HG03439 (cell line): ENCODE results near the gene BPIFB4.
"Not testable (repeated sequence)": the region's sequence is repeated elsewhere in the genome, so short reads cannot be mapped to it uniquely, and the experiment has no call there.

Experiments used
- ATAC-seq: cut with Tn5 transposase; IDR thresholded peaks from one replicate; pipeline ENCODE4 v1.9.1; 2021; ENCODE audit warnings: mild to moderate bottlenecking, moderate library complexity; ENCODE audit not compliant: unreplicated experiment

The BPIFB4 gene

GRCh38 chr20:33083544-33084340 lies 4.3 kb downstream of the BPIFB4 start:
- no peak for ATAC-seq

GRCh38 chr20:33084722-33085121 lies 5.3 kb downstream of the BPIFB4 start:
- no peak for ATAC-seq

GRCh38 chr20:33086052-33086722 lies 6.7 kb downstream of the BPIFB4 start:
- no peak for ATAC-seq

GRCh38 chr20:33091147-33091546 lies 11.7 kb downstream of the BPIFB4 start:
- no peak for ATAC-seq

GRCh38 chr20:33091693-33092092 lies 12.2 kb downstream of the BPIFB4 start:
- ATAC-seq: no peak

GRCh38 chr20:33092361-33092760 lies 12.9 kb downstream of the BPIFB4 start:
- ATAC-seq: no peak

GRCh38 chr20:33093074-33093473 lies 13.6 kb downstream of the BPIFB4 start:
- ATAC-seq: no peak

- ATAC-seq: no peak
Observed at GRCh38 chr20:33093582-33093981, 14.1 kb downstream of the BPIFB4 start.

GRCh38 chr20:33095249-33095648 lies 15.8 kb downstream of the BPIFB4 start:
- no peak for ATAC-seq

GRCh38 chr20:33095902-33096584 lies 16.6 kb downstream of the BPIFB4 start:
- ATAC-seq: not testable (repeated sequence)

- no peak for ATAC-seq
Observed at GRCh38 chr20:33097001-33097400, 17.6 kb downstream of the BPIFB4 start.

- ATAC-seq: no peak
Observed at GRCh38 chr20:33099843-33100538, 20.5 kb downstream of the BPIFB4 start.

GRCh38 chr20:33103556-33103955 lies 24.1 kb downstream of the BPIFB4 start:
- no peak for ATAC-seq

GRCh38 chr20:33104336-33104735 lies 24.9 kb downstream of the BPIFB4 start:
- ATAC-seq: no peak

- ATAC-seq: no peak
Observed at GRCh38 chr20:33105316-33105924, 26.0 kb downstream of the BPIFB4 start.

- not testable (repeated sequence) for ATAC-seq
Observed at GRCh38 chr20:33106058-33106620, 26.7 kb downstream of the BPIFB4 start.

- ATAC-seq: no peak
Observed at GRCh38 chr20:33108661-33109060, 29.2 kb downstream of the BPIFB4 start.

- ATAC-seq: no peak
Observed at GRCh38 chr20:33110147-33110825, 30.8 kb downstream of the BPIFB4 start.

- ATAC-seq: no peak
Observed at GRCh38 chr20:33111306-33111705, 31.9 kb downstream of the BPIFB4 start.
